Stimulated activated CD8-positive, alpha-beta memory T cell treated with anti-CD3 and anti-CD28 coated beads, Interleukin-15, amount 100 ng/mL, for 24 hours (primary cell): Measurements from ENCODE around the gene FARP1.

Source experiments
- DNase-seq: peaks from one replicate; pipeline ENCODE4 v3.0.0-alpha.2; 2020; ENCODE audit warnings: low read depth

The FARP1 gene

DNA sequence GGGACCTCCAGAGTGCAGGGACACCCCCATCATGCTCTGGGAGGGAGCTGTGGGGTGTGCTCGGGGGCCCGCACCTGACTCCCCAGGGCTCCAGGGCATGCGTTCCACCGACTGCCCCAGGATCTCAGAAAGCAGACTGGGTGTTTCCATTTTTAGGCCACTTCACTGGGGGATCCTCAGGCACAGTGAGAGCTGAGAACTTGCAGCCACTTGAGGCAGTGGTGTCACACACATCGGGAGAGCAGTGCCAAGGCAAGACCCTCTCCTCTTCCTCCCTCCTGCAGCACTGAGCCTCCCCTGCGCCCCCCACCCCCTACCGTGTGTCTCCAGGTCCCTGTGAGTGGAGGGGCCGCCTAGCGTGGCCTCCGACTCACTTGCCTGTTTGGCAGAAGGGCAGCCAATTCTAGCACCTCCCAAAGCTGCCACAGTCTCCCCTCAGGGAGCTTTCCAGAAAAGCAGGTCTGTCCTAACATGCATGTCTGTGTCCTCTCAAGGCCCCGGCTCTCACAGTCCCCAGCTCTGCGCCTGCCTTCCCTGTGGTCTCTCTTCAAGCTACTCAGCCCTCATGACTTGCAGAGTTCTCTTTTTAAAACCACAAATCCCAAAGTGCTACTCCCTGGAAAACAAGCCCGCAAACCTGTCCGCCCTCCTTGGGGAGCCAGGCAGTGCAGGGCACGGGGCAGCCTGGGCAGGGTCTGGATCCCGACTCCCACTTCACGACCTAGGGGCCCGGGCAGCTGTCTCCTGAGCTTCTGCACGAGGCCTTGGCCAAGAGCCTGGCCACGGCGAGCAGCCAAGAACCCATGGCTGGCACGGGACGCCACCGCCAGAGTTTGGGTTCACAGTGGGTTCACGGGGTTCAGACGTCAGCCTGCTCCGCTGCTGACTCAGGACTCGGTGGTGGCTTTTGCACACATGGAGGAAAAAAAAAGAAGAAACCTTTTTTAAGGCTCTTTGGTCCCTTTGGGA lies 339.9 kb downstream of the FARP1 start:
- no peak for DNase-seq

DNA sequence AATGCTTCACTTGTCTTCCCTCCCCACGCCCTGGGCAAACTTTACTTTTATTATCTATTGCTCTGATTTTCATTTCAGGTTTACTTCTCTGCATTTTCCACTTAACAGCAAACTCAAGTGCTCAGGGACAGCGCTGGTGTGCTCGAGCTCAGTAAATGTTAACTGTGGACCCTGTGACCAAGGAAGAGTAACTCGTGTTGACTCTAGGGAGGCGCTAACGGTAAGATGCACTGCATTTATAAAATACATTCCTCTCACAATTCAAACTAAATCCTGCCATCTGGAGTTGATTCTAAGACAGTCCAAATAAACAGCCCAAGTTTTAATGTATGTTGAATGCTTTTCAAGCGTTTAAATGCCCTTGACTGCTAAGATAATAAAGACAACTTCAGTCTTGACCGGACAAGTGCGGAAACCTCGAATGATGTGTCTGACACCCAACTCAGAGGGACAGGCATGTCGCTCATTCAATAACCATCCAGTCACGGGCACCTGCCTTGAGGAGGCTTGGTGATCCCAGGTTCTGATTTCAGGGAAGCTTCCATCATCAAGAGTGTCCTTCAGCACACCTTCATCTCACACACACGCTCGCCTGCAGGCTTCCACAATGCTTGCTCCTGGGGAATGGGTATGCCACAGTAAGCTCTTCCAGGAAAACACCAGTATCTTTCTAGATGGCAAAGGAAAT lies 340.9 kb downstream of the FARP1 start:
- DNase-seq, result no peak

DNA sequence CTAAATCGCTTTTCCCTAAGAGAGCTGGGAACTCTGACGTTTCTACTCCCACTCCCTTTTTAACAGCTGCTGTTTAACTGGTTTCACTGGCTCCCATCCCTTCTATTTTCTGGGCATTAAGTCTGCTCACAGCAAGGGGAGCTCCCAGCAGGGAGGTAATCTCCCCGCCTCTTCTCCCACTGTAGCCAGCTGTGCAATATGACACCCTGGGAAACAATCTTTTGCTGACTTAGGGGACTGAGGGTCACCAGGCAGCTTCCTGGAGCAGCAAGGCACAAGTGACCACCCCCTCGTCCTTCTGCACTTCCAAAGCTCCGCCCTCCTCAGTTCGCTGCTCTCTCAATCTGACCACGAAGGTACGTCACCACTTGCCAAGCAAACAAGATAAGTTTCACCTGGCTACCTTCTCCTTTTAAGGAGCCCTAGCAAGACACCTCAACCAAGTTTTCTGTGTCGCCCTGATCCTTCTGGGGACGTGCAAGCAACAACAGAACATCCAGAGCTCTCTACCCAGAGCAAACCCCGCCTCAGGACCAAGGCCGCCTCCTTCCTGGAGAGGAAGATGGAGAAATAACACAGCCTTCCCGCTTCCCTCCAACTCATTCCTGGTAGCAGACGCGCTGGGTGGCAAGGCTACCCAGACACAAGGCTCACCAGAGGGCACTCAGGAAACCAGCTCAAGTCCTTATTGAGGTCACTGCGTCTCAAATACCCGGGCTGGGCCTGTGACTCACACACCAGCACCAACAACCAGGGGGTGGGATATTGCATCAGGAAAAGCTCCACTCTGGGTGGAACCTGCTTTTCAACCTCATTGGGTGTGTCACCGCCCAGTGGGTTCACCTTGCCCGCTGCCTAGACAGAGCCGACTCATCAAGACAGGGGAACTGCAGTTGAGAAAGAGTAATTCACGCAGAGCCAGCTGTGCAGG lies 341.7 kb downstream of the FARP1 start:
- DNase-seq, result no peak

DNA sequence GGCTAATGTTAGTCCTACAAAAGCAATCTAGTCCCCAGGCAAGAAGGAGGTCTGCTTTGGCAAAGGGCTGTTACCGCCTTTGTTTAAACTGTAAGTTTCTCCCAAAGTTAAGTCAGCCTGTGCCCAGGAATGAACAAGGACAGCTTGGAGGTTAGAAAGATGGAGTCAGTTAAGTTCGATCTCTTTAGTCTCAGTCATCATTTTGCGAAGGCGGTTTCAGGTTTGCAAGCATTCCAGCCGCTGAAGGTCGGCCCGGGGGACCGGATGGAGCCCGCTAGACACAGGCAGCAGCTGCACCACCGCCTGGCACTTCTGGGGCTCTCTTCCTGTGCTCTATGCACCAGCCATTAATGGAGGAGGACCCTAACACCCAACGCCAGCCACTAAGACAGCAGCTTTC lies 342.7 kb downstream of the FARP1 start:
- no peak for DNase-seq

DNA sequence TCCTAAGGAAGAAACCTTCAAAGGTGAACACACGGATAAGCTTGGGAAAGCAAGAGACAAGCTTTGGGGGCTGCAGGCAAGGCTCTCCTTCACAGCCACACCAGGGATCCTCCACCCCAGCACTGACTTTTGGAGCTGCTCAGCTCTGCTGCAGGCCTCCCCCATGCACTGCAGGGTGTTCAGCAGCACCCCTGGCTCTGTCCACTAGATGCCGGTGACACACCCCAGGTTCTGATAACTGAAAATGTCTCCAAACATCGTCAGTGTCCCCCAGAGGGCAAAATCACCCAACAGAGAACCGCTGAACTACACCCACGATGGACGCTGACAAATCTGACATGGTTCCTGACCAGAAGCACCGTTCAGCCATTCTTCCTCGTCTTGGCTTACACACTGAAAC lies 343.5 kb downstream of the FARP1 start:
- no peak for DNase-seq

DNA sequence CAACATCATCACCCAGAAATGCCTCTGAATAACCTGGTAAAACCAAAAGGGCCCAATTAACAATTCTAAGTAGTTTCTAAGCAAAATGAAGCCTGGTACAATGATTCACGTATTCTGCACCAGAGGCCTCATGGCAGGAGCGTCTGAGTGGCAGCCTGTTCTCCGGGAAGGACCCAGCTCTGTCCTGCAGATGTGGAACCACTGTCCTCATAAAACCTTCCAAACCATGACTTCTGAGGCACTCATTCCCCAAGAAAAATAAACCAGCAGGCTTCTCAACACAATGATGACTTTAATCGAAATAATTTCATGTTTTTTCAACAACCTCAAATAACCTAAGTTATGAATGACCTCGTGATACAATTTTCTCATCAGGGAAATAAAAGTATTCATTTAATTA lies 344.1 kb downstream of the FARP1 start:
- no peak for DNase-seq

DNA sequence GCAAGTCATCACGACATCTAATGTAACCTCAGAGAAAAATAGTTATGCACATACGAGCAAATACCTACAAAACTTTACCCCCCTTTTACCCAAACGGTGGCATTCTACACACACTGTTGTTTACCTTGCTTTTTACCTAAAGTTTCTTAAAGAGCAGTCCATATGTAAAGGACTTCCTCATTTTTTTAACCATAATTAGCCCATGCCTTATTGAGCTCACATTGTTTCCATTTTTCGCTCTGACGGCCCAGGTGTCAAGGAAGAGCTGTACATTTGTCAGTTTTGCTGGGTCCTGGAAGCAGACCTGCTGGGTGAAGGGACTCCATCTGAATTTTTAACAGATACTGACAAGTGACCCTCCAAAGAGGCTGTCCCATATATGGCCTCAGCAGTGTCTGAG lies 344.6 kb downstream of the FARP1 start:
- no peak for DNase-seq

DNA sequence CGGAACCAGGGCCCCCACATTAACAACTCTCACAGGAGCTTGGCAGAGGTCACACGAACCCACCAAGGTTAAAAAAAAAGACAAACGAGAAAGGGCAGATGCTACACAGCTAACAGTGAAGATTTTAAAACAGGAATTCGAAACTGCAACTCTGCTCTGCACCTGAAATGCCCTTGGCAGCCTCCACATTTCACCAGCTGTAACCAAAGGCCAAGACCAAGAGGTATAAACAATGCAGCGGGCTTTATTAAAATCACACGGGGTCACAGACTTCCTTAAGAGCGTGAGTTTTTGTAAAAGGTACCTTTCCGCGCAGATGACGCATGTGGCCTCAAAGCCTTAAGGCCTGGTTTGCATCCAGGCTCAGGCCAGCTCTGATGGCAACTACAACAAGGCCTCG lies 345.8 kb downstream of the FARP1 start:
- DNase-seq, result no peak

DNA sequence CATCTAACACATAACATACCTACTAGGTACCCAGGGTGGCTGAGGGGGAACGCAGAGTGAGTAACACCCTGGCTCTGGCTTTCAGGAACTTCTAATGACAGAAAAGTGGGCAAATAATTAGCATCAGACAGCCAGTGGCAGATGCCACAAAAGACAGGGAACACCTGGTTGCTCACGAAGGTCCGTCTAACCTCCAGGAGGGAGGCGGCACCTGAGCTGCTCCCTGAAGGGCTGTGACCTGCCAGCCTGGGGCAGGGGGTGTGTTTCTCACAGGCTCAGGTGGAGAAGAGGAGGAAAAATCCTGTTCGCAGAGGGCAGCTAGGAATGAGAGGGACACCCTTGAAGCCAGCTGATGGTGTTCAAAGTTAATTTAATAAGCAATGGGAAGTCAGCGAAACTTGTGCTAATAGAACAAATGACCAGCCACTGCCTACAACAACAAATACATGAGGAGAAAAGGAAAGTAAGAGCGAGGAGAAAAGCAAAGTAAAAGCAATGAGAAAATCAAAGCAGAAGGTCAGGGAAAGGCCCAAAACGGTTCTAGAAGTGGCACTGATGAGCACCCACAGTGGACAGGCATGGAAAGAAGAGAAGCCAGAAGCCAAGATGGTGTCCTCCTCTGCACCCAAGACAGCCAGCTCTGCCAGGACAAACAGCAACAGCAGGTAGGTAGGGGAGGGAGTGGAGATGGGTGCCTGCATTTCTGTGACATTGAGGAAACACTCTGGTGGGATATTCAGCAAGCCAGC lies 346.7 kb downstream of the FARP1 start:
- no peak for DNase-seq

DNA sequence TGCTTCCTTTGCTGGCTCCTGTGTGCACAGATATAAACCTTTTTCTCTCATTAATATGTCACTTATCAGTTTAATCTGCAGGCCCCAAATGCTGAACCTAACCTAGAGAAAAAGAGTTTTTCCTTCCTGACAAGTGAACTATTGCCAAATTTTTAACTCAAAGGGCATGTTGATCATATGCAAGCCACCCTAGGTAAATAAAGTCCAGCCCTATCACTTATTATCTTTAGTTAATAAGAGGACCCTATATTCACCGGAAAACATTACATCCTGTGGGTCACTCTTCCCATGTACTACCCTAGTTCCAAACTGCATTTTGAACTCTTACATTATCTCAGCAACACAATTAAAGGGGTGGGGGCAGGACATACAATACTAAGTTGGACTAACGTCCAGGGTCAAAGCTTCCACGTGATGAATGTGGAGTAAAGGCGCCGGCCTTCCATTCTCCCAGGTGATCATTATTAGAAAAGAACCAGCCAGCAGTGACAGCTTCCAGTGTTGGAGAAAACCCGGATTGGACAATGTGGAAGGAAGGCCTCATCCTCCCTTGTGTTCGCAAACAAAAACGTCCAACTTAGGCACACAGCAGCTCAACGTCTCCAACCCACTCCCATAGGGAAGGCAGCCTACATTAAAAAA lies 347.4 kb downstream of the FARP1 start:
- no peak for DNase-seq

DNA sequence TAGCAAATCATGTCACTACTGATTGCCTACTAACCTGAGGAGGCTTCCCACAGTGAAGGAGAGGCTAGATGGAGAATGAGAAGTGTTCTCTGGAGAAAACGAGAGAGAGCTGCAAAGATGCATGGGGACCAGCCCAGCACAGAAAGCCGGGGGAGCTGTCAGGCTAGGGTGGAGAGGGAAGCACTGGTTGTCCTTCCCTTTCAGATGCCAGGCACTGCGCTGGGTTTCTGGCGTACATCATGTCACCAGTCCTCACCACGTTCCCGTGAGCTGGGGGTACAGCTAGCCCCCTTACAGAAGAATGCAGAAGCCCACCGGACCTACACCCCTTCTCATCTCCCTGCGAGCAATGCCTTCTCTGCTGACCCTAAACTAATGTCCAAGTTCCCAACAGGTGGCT lies 348.0 kb downstream of the FARP1 start:
- DNase-seq, result no peak

DNA sequence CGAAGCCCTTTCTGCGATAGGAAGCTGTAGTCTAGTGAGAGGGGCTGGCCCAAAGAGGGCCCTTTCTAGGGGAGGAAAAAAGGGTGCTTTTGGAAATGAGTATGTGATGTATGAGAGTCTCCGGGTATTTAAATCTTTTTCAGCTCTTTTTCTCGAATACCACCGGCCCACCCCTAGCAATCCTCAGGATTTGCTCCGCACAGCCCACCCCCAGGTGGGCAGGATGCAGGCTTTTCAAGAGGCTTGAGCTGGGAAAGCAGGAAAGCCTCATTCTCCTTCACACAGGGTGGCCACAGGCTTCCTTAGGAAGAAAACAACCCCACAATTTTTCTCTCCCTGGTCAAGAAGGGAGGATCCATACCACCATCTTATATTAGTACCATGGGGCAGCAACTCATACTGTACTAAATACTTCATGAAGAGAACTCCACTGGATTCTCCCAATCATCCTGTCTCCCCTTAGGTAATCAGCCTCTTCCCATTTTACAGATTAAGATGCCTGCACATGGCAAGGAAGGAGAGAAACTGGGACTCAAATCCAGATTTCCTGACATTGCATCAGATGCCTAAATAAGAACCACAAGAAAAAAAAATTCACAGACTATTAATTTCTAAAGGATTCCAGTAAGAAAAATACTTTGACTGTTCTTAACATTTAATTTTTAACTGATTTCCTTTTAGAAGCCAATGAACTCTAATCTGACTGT lies 349.6 kb downstream of the FARP1 start:
- DNase-seq, result no peak

DNA sequence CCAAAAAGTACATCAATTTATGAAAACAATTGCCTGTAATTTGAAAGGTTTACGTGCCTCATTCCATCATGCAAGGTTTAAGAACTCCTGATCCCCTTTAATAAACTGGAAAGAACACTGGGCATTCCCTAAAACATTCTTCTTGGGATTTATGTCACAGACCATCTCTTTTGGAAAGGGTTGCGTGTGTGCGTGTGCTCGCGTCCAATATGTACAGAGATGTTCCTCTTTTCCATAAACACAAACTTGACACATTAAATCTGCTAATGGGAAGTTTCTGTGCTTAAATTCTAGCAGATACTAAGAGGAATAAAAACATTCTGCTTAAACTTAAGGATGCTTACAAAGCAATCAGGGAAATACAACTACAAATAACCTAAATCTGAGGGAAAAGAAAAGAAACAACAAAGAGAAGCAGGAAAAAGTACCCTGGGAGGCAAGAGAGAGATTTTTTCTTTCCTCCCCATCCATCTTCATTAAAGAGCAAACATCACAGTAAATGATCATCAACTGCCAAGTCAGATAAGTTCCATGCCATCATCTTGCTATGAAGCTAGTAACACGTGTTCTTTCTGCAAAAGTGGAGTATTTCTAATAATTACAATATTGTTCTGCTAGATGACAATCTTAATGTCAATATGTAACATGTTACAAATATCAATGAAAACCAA lies 350.3 kb downstream of the FARP1 start:
- no peak for DNase-seq

DNA sequence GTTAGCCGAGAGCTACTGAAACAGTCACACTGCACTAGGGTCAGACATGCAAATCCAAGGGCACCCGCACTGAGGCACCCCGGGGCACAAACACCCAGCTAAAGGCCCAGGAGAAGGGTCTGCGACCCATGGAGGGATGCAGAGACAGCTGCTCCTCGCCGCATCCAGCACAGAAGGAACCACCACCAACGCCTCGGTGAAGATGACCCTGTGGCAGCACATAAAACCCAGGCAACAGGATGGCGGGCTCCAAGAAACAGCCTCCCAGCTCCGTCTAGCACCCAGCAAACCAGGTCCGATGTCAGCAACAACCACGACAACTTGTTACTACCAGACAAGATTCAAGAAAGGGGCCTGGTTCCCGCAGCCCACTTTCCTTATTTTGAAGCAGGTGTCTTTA lies 351.9 kb downstream of the FARP1 start:
- DNase-seq, result no peak

DNA sequence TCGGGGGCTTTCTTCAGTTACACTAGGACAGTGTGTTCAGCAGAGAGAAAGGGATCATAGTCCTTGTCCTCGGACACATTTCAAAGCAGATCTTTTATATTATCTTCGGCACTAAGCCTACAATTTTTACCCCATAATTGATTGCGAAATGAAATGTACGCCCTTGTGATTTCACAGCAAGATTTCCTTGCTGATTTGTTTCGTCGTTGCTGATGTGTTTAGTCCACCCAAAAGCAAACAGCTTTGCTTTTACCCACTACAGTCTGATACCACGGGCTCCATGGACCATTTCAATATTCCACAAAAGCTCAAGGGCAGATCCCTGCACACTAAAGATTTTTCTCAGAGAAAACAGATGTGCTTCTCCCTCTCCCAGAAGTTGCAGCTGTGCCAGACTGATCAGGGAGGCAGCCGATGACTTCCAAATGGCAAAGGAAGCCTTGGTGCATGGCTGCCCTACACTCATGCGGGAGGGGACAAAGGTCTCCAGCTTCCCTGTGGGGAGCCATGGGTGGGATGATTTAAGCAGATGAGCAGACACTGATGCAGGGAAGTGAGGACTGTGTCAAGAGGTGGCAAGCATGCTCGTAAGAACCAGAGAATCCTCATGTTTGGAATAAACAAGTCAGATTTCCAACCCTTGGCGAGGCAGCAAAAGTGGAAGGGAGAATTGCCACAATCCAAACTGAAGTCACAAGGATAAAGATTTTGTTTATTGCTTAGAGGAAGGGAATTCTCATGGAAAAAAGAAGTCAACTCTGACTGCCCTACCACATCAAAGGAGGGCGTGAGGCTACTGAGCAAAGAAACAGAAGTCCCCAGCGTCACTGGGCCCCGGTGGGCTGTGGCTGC lies 353.0 kb downstream of the FARP1 start:
- DNase-seq, result no peak

DNA sequence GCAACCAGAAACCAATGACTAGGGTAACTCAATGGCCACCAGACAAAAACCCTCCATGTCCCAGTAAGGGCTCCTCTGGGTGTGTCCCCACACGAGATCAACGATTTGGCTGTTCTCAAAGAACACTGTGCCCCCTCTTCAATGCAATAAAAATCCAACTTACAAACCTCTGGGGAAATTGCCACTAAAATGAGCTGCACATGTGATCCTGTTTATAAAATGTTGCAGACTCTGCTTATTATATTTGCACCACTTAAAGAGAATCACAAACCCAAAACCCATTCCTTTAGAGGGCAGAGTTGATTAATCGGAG lies 353.5 kb downstream of the FARP1 start:
- no peak for DNase-seq

DNA sequence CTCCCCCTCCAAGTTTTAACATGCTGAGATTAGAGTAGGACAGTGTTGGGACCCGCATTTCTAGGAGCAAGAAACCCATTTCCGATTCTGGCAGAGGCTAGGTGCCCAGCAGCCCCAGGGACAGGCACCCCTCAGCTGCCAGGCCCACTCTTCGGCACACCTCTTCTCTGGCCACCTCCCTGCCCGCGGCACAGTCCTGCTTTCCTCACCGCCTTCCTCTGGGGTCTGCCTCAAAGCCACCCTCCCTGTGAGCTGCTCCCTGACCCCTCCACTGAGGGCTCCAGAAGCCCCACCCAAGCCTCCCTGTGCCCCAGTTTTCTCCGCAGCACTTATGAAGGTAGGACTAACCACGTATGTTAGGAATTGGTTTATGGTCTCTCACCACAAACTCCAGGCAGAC lies 354.1 kb downstream of the FARP1 start:
- DNase-seq, result no peak

DNA sequence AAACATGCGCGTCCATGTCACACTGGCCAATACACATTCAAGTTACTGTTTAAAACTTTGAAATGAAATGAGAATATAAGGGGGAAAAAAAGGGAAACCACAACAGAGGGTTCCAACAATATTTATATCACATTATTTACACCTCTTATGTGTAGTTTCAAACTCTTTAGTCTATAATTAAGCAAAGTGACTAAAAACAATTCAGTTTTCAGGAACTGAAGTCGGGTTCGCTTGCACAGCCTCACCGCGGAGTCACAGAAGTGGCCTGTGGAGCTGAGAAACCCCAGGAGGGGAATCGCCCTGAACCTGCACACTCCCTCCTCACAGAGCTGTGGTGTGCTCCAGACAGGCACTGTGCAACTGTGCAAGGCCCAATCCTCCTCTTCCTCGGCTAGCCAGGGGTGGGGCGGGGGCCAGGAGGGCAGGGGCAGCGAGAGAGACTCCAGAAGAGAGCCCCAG lies 358.1 kb downstream of the FARP1 start:
- no peak for DNase-seq
